Esophagus squamous epithelium (tissue), 5 donors: Measurements from ENCODE around the gene STK40. TPM values are rescaled to one million over a fixed set of nuclear protein-coding genes. Genes with fewer than 3 reads are reported as not detected.
A peak's percentile ranks its signal among the peaks of the same experiment; 100 is the strongest.

Experiments used
- DNase-seq: peaks from one replicate; lab custom pipeline; 2025; lab: John Stamatoyannopoulos, UW
- H3K27ac ChIP-seq, 4 donors: fragments of 200-600 bp; sonication (generic); one replicate each; pipeline ENCODE4 v1.5.1; 2016 to 2019; ENCODE audit warnings: mild to moderate bottlenecking in 1 of 4
- H3K27me3 ChIP-seq, 4 donors: fragments of 200-600 bp; sonication (generic); 1 replicate in 3 of 4; 2 replicates in 1 of 4; pipeline versions ENCODE4 v1.5.1 to v1.6.0; 2017 to 2021; ENCODE audit warnings: antibody characterized with exemption in 1 of 4
- H3K36me3 ChIP-seq, 3 donors: fragments of 200-600 bp; sonication (generic); one replicate each; pipeline ENCODE4 v1.5.1; 2016 to 2019
- H3K4me1 ChIP-seq, 3 donors: fragments of 200-600 bp; sonication (generic); one replicate each; pipeline ENCODE4 v1.5.1; 2017 to 2019
- H3K4me3 ChIP-seq, 4 donors: fragments of 200-600 bp; sonication (generic); 1 replicate in 3 of 4; 2 replicates in 1 of 4; pipeline ENCODE4 v1.5.1; 2016 to 2019; ENCODE audit warnings: mild to moderate bottlenecking in 2 of 4, moderate library complexity in 1 of 4
- H3K9me3 ChIP-seq, 3 donors: fragments of 200-600 bp; sonication (generic); one replicate each; pipeline ENCODE4 v1.5.1; 2016 to 2019
- POLR2A ChIP-seq, 4 donors: fragments of 450-650 bp; IDR thresholded peaks; one replicate each; pipeline ENCODE4 v1.6.1; 2017; ENCODE audit warnings: antibody characterized with exemption in 4 of 4, mild to moderate bottlenecking in 4 of 4, moderate library complexity in 3 of 4
- WGBS, 2 donors: methylation state at CpG; one replicate each; pipeline ENCODE4 v1.1.5; 2018; 5-methylcytosine and 5-hydroxymethylcytosine counted together
- intact Hi-C: fragments of 100-400 bp; cut with DNase I; formaldehyde crosslinking; loops from one replicate; pipeline ENCODE4 v1.15.0; 2022
- total RNA-seq, 4 donors: library from RNA; depleted of rRNA; stranded (reverse); fragments of >200 nt; gene quantifications; one replicate each; pipeline ENCODE4 v1.1.0, GENCODE V29; 2016
- TF ChIP-seq, protein P1 (sequence below), 6 experiments: fragments of 450-650 bp in 4 of 6; fragments of 200-600 bp in 2 of 6; sonication (generic) in 2 of 6; IDR thresholded peaks; one replicate each; pipeline ENCODE4 v1.5.1; 2016 to 2019; ENCODE audit warnings: antibody characterized with exemption in 6 of 6, mild to moderate bottlenecking in 4 of 6, moderate library complexity in 4 of 6
- donor health status: DM: yes; HTN: yes; CAD: no.

Gene STK40
- total RNA-seq, 4 donors from 2014 or later, result 34.5 to 59.7 (median 42.3) TPM

DNA sequence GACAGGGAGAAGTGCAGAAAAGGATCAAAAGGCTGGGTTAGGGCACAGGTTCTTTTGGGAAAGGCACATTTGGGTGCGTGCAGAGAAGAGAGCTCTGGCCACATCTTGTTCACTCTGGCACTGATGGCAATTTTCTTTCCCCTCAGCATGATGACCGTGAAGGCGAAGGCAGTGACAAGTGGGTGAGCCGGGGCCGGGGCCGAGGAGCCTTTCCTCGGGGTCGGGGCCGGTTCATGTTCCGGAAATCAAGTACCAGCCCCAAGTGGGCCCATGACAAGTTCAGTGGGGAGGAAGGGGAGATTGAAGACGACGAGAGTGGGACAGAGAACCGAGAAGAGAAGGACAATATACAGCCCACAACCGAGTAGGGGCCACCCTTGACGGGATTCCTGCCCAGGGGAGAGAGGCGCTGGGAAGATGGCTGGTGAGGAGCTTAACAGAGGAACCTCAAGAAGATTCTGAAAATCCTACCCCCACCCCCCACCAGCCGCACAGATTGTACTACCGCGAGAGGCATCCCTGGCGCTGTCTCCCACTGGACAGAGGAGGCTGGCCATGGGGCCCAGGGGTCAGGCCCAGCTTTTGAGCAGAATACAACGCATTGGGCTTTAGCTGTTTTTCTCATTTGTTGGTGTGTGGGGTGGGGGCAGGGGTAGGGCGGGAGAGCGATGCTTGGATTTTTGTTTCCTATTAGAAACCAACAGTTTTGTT is 81.9 kb downstream of the STK40 start:
- no peak for DNase-seq
- H3K4me1 ChIP-seq, result peaks cover 24 to 43% (median 27%) of the 10 kb centered on the region in 3 donors
- no peaks in the 10 kb centered on the region for H3K9me3 ChIP-seq
- H3K4me3 ChIP-seq, result no peak overlapping the region
- no peaks in the 10 kb centered on the region for H3K27me3 ChIP-seq
- no peak overlapping the region for H3K27ac ChIP-seq
- H3K36me3 ChIP-seq, result peaks cover 21 to 60% (median 35%) of the 10 kb centered on the region in 3 donors
- intact Hi-C loops, result no loop called here
- TF ChIP-seq, protein P1, sequence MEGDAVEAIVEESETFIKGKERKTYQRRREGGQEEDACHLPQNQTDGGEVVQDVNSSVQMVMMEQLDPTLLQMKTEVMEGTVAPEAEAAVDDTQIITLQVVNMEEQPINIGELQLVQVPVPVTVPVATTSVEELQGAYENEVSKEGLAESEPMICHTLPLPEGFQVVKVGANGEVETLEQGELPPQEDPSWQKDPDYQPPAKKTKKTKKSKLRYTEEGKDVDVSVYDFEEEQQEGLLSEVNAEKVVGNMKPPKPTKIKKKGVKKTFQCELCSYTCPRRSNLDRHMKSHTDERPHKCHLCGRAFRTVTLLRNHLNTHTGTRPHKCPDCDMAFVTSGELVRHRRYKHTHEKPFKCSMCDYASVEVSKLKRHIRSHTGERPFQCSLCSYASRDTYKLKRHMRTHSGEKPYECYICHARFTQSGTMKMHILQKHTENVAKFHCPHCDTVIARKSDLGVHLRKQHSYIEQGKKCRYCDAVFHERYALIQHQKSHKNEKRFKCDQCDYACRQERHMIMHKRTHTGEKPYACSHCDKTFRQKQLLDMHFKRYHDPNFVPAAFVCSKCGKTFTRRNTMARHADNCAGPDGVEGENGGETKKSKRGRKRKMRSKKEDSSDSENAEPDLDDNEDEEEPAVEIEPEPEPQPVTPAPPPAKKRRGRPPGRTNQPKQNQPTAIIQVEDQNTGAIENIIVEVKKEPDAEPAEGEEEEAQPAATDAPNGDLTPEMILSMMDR (IDR thresholded peaks at IDR 0.05), result no peak
- 86 to 91% methylated on average over 21 of the region's 23 CpGs for WGBS, 2 donors

DNA sequence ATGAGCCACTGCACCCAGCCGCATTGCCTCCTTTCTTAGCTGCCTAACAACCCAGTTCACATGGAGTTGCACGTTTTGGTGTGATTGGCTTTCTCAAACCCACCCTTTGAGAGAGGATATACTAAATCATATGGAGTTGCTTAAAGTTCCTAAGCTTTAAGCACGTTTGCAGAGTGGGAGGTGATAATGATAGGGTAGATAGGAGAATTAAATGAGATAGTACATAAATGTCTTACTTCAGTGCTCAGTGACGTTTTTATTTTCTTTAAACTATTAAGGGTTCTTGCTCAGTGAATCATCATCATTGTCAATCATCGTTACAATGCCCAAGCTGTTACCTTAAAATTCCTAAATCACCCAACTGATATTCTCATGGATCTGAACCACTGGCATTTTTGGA is 82.5 kb downstream of the STK40 start:
- no peak for DNase-seq
- intact Hi-C loops, result no loop called here
- H3K9me3 ChIP-seq, result no peaks in the 10 kb centered on the region
- no peak overlapping the region for H3K4me3 ChIP-seq
- H3K27ac ChIP-seq, result no peak overlapping the region
- WGBS, 2 donors, result 61 to 62% methylated on average over 5 of the region's 5 CpGs
- H3K4me1 ChIP-seq, result peaks cover 24 to 43% (median 27%) of the 10 kb centered on the region in 3 donors
- peaks cover 21 to 65% (median 40%) of the 10 kb centered on the region in 3 donors for H3K36me3 ChIP-seq
- no peaks in the 10 kb centered on the region for H3K27me3 ChIP-seq
- no peak for TF ChIP-seq POLR2A (IDR thresholded peaks at IDR 0.05)
- TF ChIP-seq, protein P1 (IDR thresholded peaks at IDR 0.05), result no peak

DNA sequence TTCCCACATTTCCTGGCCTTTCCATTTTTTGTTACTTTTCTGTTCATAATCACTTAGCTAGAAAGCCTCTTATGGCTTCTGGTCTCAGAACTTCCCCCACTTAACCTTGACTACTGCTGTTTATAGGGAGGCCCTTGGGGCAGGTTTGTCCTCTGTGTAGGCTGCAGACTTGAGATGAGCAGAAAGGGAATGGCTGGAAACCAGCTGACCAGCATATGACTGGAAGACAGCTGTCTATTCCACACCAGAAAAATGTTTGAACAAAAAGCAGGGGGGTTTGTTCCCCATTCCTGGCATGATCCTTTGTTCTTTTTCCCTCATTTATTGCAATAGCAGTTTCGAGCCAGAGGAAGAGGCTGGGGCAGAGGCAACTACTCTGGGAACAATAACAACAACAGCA is 84.5 kb downstream of the STK40 start:
- H3K4me1 ChIP-seq, result peaks cover 17 to 29% (median 17%) of the 10 kb centered on the region in 3 donors
- DNase-seq, result no peak
- no peaks in the 10 kb centered on the region for H3K27me3 ChIP-seq
- TF ChIP-seq, protein P1 (IDR thresholded peaks at IDR 0.05), result no peak
- TF ChIP-seq POLR2A (IDR thresholded peaks at IDR 0.05), result no peak
- H3K27ac ChIP-seq, result peak overlapping the region in 3 of 4 donors; percentile 69 to 81 (median 70)
- H3K36me3 ChIP-seq, result peaks cover 21 to 85% (median 54%) of the 10 kb centered on the region in 3 donors
- no peak overlapping the region for H3K4me3 ChIP-seq
- intact Hi-C loops, result no loop called here
- 56% methylated on average over 1 of the region's 1 CpG; no CpG with 5 or more reads in 1 of the 2 donors for WGBS, 2 donors
- no peaks in the 10 kb centered on the region for H3K9me3 ChIP-seq

DNA sequence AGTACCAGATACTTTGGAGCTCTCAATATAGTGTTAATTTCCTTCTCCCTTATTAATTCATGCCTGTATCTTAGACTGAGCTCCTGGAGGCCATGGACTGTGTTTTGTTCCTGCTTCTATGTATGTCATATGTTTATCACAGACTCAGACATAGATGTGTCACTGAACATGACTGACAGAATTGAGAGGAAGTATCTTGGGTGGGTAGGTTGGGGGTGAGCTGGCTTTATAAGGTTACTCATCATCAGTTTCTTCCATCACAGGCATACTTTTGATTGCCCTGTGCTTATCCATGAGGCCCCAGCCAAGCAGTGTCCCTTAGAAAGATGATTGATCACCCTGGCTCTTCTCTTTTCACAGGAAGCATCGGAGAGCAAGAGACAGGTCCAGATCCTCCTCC is 85.2 kb downstream of the STK40 start:
- Histone ChIP-seq H3K9me3 (no peaks in the 10 kb centered on the region), H3K27me3 (no peaks in the 10 kb centered on the region), H3K4me1 (peaks cover 10 to 22% (median 11%) of the 10 kb centered on the region in 3 donors), H3K27ac (peak overlapping the region; percentile 69 to 81 (median 72)), H3K4me3 (no peak overlapping the region), H3K36me3 (peaks cover 21 to 91% (median 56%) of the 10 kb centered on the region in 3 donors)
- WGBS, 2 donors, result 73% methylated on average over 1 of the region's 1 CpG; no CpG with 5 or more reads in 1 of the 2 donors
- DNase-seq, result no peak
- intact Hi-C loops, result no loop called here
- no peak for TF ChIP-seq POLR2A (IDR thresholded peaks at IDR 0.05)
- TF ChIP-seq, protein P1 (IDR thresholded peaks at IDR 0.05), result no peak

DNA sequence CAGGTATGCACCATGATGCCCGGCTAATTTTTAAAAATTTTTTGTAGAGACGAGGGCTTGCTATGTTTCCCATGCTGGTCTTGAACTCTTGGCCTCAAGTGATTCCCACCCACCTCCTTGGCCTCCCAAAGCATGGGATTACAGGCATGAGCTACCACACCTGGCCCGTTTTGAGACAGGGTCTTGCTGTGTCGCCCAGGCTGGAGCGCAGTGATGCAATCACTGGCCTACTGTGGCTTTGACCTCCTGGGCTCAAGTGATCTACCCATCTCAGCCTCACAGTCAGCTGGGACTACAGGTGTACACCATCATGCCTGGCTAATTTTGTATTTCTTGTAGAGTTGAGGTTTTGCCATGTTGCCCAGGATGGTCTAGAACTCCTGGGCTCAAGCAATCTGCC is 87.1 kb downstream of the STK40 start:
- no peak for DNase-seq
- no peak overlapping the region for H3K27ac ChIP-seq
- no peaks in the 10 kb centered on the region for H3K9me3 ChIP-seq
- H3K4me3 ChIP-seq, result no peak overlapping the region
- TF ChIP-seq, protein P1 (IDR thresholded peaks at IDR 0.05), result no peak
- no peak for TF ChIP-seq POLR2A (IDR thresholded peaks at IDR 0.05)
- H3K36me3 ChIP-seq, result peaks cover 21 to 99% (median 63%) of the 10 kb centered on the region in 3 donors
- intact Hi-C loops, result no loop called here
- H3K27me3 ChIP-seq, result no peaks in the 10 kb centered on the region
- peaks cover 8 to 18% (median 10%) of the 10 kb centered on the region in 3 donors for H3K4me1 ChIP-seq
- WGBS, 2 donors, result 89 to 93% methylated on average over 5 of the region's 5 CpGs
